Endothelial cell of umbilical vein (primary cell): ENCODE measurements around the gene TBL2. TPM values are rescaled to one million over a fixed set of nuclear protein-coding genes. Genes with fewer than 3 reads are reported as not detected.
A peak's percentile ranks its signal among the peaks of the same experiment; 100 is the strongest.

Source experiments
- BruUV-seq: library from RNA; stranded (reverse); fragments of 400-500 nt; replicated peaks from 2 replicates; lab custom pipeline; 2021; lab: Mats Ljungman, UMichigan
- CTCF ChIA-PET: fragments of 300-600, 350-600 bp; sonication (Branson Sonifier 250); formaldehyde crosslinking; loops from one replicate; lab custom pipeline; 2021; ENCODE audit warnings: antibody characterized with exemption, inconsistent platforms; lab: Charles Lee
- POLR2A ChIA-PET: fragments of 300-600, 350-600 bp; sonication (Branson Sonifier 250); formaldehyde crosslinking; loops from one replicate; lab custom pipeline; 2021; ENCODE audit warnings: antibody characterized with exemption, inconsistent platforms; lab: Charles Lee
- DNase-seq: peaks from one replicate; pipeline ENCODE4 v3.0.0-alpha.2; 2011; ENCODE audit warnings: low read depth, low spot score
- FAIRE-seq: peaks from 2 replicates; lab custom pipeline; 2011; peaks lifted over from hg19 to GRCh38; lab: Jason Lieb, UNC
- H2AFZ ChIP-seq: 2 replicates; pipeline ENCODE4 v1.6.0; 2012; ENCODE audit warnings: low read depth, low read length, control low read depth, inconsistent platforms
- H3K27ac ChIP-seq: 2 replicates; pipeline ENCODE4 v1.5.1; 2011; ENCODE audit warnings: low read depth, mild to moderate bottlenecking, control low read depth, low read length, moderate library complexity; ENCODE audit not compliant: insufficient read depth
- H3K27me3 ChIP-seq, 2 experiments: 2 replicates each; pipeline versions ENCODE4 v1.6.0 to v1.6.1; 2011; ENCODE audit warnings: low read length in 2 of 2, mixed read lengths in 1 of 2; ENCODE audit not compliant: control insufficient read depth in 2 of 2, insufficient read depth in 2 of 2
- H3K36me3 ChIP-seq, 2 experiments: 2 replicates in 1 of 2; 3 replicates in 1 of 2; pipeline ENCODE4 v1.5.1; 2011; ENCODE audit warnings: low read length in 2 of 2, mild to moderate bottlenecking in 1 of 2, moderate library complexity in 1 of 2; ENCODE audit not compliant: control insufficient read depth in 2 of 2, insufficient read depth in 2 of 2; ENCODE audit errors: extremely low read depth in 1 of 2
- H3K4me1 ChIP-seq: 3 replicates; pipeline ENCODE4 v1.5.1; 2011; ENCODE audit warnings: mild to moderate bottlenecking, low read length; ENCODE audit not compliant: control insufficient read depth, insufficient read depth; ENCODE audit errors: extremely low read depth
- H3K4me2 ChIP-seq: 2 replicates; pipeline ENCODE4 v1.6.1; 2011; ENCODE audit warnings: low read length, control low read depth, mixed read lengths; ENCODE audit not compliant: insufficient read depth
- H3K4me3 ChIP-seq, 3 experiments: fragments of 200-600 bp in 1 of 3; sonication (generic), shearing (Covaris generic) in 1 of 3; replicated peaks in 1 of 3; 2 replicates each; pipeline ENCODE4 v1.5.1; 2011 to 2016; ENCODE audit warnings: control low read depth in 3 of 3, low read length in 3 of 3, mild to moderate bottlenecking in 2 of 3, inconsistent platforms in 1 of 3, low read depth in 1 of 3, moderate library complexity in 1 of 3; ENCODE audit not compliant: insufficient read depth in 1 of 3
- H3K79me2 ChIP-seq: 2 replicates; pipeline ENCODE4 v1.6.0; 2012; ENCODE audit warnings: low read length, inconsistent platforms; ENCODE audit not compliant: control insufficient read depth, insufficient read depth
- H3K9ac ChIP-seq: replicated peaks from 2 replicates; pipeline ENCODE3; 2011; ENCODE audit warnings: low read length, control low read depth; ENCODE audit not compliant: insufficient read depth; ENCODE audit errors: extremely low read depth
- H3K9me1 ChIP-seq: replicated peaks from 3 replicates; pipeline ENCODE4 v1.6.0; 2011; ENCODE audit warnings: mild to moderate bottlenecking, low read length; ENCODE audit not compliant: control insufficient read depth, insufficient read depth; ENCODE audit errors: extremely low read depth
- H3K9me3 ChIP-seq: replicated peaks from 2 replicates; pipeline ENCODE4 v1.5.1; 2012; ENCODE audit warnings: low read length, inconsistent platforms; ENCODE audit not compliant: control insufficient read depth, insufficient read depth
- H4K20me1 ChIP-seq: replicated peaks from 2 replicates; pipeline ENCODE3; 2011; ENCODE audit warnings: mild to moderate bottlenecking, low read length; ENCODE audit not compliant: control insufficient read depth, insufficient read depth; ENCODE audit errors: extremely low read depth
- CTCF ChIP-seq, 2 donors: IDR thresholded peaks; 1 replicate in 1 of 2; 2 replicates in 1 of 2; pipeline ENCODE4 v1.5.1; 2011; ENCODE audit warnings: low read length in 2 of 2, mild to moderate bottlenecking in 2 of 2, moderate library complexity in 2 of 2, control low read depth in 1 of 2, inconsistent platforms in 1 of 2, low read depth in 1 of 2; ENCODE audit not compliant: insufficient read depth in 1 of 2; ENCODE audit errors: extremely low read depth in 1 of 2
- EZH2 ChIP-seq: IDR thresholded peaks from 2 replicates; pipeline ENCODE4 v1.6.1; 2012; ENCODE audit warnings: borderline replicate concordance, low read depth, mild to moderate bottlenecking, moderate library complexity, low read length, inconsistent platforms; ENCODE audit not compliant: severe bottlenecking
- FOS ChIP-seq: IDR thresholded peaks from 2 replicates; pipeline ENCODE4 v1.6.1; 2011; ENCODE audit warnings: mild to moderate bottlenecking, low read length, moderate library complexity, borderline replicate concordance; ENCODE audit not compliant: insufficient read depth
- GATA2 ChIP-seq: IDR thresholded peaks from 2 replicates; pipeline ENCODE4 v1.7.0; 2011; ENCODE audit warnings: low read depth, mild to moderate bottlenecking, moderate library complexity, mixed read lengths, low read length; ENCODE audit not compliant: insufficient read length, insufficient read depth
- JUN ChIP-seq: IDR thresholded peaks from 2 replicates; pipeline ENCODE4 v1.6.1; 2011; ENCODE audit warnings: borderline replicate concordance, low read depth; ENCODE audit not compliant: insufficient read length, insufficient read depth
- MAX ChIP-seq: IDR thresholded peaks from 2 replicates; pipeline ENCODE4 v1.6.1; 2011; ENCODE audit not compliant: insufficient read depth, insufficient read length
- MYC ChIP-seq: IDR thresholded peaks from one replicate; pipeline ENCODE4 v1.6.1; 2011; ENCODE audit warnings: mild to moderate bottlenecking, low read depth, low read length
- POLR2AphosphoS5 ChIP-seq: IDR thresholded peaks from 2 replicates; pipeline ENCODE4 v1.6.1; 2012; ENCODE audit warnings: low read depth, mild to moderate bottlenecking, control low read depth, low read length, moderate library complexity; ENCODE audit not compliant: insufficient read depth
- dilution Hi-C: fragments of 300-500 bp; cut with MboI; formaldehyde crosslinking; loops from one replicate; pipeline ENCODE4 v1.15.0; 2019; ENCODE audit warnings: low sequenced_read_pairs; ENCODE audit not compliant: extremely low pct_ligation_motif_present
- intact Hi-C: fragments of 100-400 bp; cut with micrococcal nuclease; formaldehyde crosslinking; loops from one replicate; pipeline ENCODE4 v1.10.0; 2022
- polyA plus RNA-seq, 4 experiments: library from polyadenylated mRNA; depleted of rRNA in 3 of 4; stranded (reverse) in 3 of 4; unstranded in 1 of 4; fragments of >200 nt; gene quantifications; 2 replicates each; pipeline versions ENCODE4 v1.2.1 to v1.2.3, GENCODE V29; 2011 to 2012; ENCODE audit warnings: missing spikeins in 1 of 4
- total RNA-seq: library from RNA; stranded (reverse); gene quantifications from 2 replicates; pipeline ENCODE4 v1.2.3, GENCODE V29; 2021

TBL2 gene
- total and polyA plus RNA-seq, 2 donors (not counting 3 experiments of a cell fraction or from before 2014, with no cell fraction given), result 38.6 to 48.4 TPM

- BruUV-seq, result no TSS peak
- CTCF ChIA-PET, result interaction anchor here (0.6 to 1.7 kb wide), 2 partner anchors 9 to 18 kb away, joined by 5 to 7 read pairs; no protein-coding TSS in a partner anchor
- intact Hi-C loops, result loop anchor here (5.0 kb wide), 1 partner anchor 43 kb away; the partner anchor contains the start of gene VPS37D
These were observed 46.3 kb upstream of the TBL2 start for GRCh38 chr7:73624669-73625001.

More at GRCh38 chr7:73624669-73625001, 46.3 kb upstream of the TBL2 start:
- DNase-seq, result no peak
- TF ChIP-seq GATA2 (no peak), MYC (no peak), JUN (no peak), FOS (no peak), CTCF (IDR thresholded peaks at IDR 0.05; ENCODE audit: extremely low read depth in 1 of 2, insufficient read depth in 1 of 2, low read depth in 1 of 2, low read length in 2 of 2) (no peak), MAX (no peak), EZH2 (no peak), POLR2AphosphoS5 (no peak)
- Histone ChIP-seq H3K9me3 (no peaks in the 10 kb centered on the region), H3K4me2 (peak overlapping the region; percentile 50), H3K27me3 (peaks cover 28 to 39% of the 10 kb centered on the region in 2 experiments), H3K27ac (no peak overlapping the region), H3K36me3 (no peaks in the 10 kb centered on the region), H3K79me2 (no peaks in the 10 kb centered on the region), H2AFZ (no peak overlapping the region), H3K9me1 (no peaks in the 10 kb centered on the region), H3K9ac (no peak overlapping the region), H3K4me1 (peaks cover 3% of the 10 kb centered on the region), H4K20me1 (no peaks in the 10 kb centered on the region), H3K4me3 (no peak overlapping the region)
- dilution Hi-C loops, result no loop called here
- POLR2A ChIA-PET, result no interaction called here
- FAIRE-seq, result no peak
